Pancreas (tissue), 10 donors: ENCODE data around the gene RPS21. TPM values are rescaled to one million over a fixed set of nuclear protein-coding genes. Genes with fewer than 3 reads are reported as not detected.

Source experiments
- ATAC-seq, 4 donors: fragments of 200-7000 bp; cut with Tn5 transposase; one replicate each; pipeline versions ENCODE4 v1.8.0 to v1.9.1; 2020; ENCODE audit warnings: mild to moderate bottlenecking in 4 of 4, moderate library complexity in 4 of 4
- DNase-seq, 6 donors: peaks; one replicate each; pipeline ENCODE4 v3.0.0-alpha.2; 2020
- FAIRE-seq: peaks from 2 replicates; lab custom pipeline; 2012; peaks lifted over from hg19 to GRCh38; lab: Jason Lieb, UNC
- H3K27ac ChIP-seq, 4 donors: fragments of 200-600 bp; sonication (generic); 1 replicate in 3 of 4; 2 replicates in 1 of 4; pipeline versions ENCODE4 v1.5.0 to v1.8.0; 2020
- H3K27me3 ChIP-seq, 4 donors: fragments of 200-600 bp; one replicate each; pipeline ENCODE4 v1.8.0; 2021
- H3K36me3 ChIP-seq, 3 donors: fragments of 200-600 bp; sonication (generic) in 1 of 3; one replicate each; pipeline versions ENCODE4 v1.5.0 to v1.8.0; 2020 to 2021
- H3K4me1 ChIP-seq, 3 donors: fragments of 200-600 bp; one replicate each; pipeline ENCODE4 v1.8.0; 2021
- H3K4me3 ChIP-seq, 4 donors: fragments of 200-600 bp; sonication (generic) in 2 of 4; one replicate each; pipeline versions ENCODE4 v1.5.0 to v1.8.0; 2020 to 2021
- H3K9me3 ChIP-seq, 4 donors: fragments of 200-600 bp; one replicate each; pipeline ENCODE4 v1.8.0; 2021
- WGBS, 2 donors: extraction: QIAGEN DNeasy Blood & Tissue Kit; methylation state at CpG; one replicate each; pipeline ENCODE4 v1.1.7; 2013; 5-methylcytosine and 5-hydroxymethylcytosine counted together
- intact Hi-C, 3 donors: fragments of 100-400 bp; cut with DNase I; formaldehyde crosslinking; loops; one replicate each; pipeline versions ENCODE4 v1.11.1 to v1.14.2; 2022
- polyA plus RNA-seq, 2 donors: library from polyadenylated mRNA; stranded (reverse); fragments of 200-250 nt; gene quantifications; one replicate each; pipeline ENCODE4 v1.2.3, GENCODE V29; 2013
- total RNA-seq, 6 donors: library from RNA; stranded (reverse); fragmentation: NEBNext Ultra II Directional in 4 of 6; extraction: Animal tissue kit (Norgen Biotek cat#: 25700) in 4 of 6; gene quantifications; one replicate each; pipeline versions ENCODE4 v1.2.1 to v1.2.4, GENCODE V29; 2021 to 2023
- TF ChIP-seq, protein P1 (sequence below), 4 donors: fragments of 200-600 bp; sonication (generic) in 3 of 4; IDR thresholded peaks; one replicate each; pipeline versions ENCODE4 v1.5.0 to v1.8.0; 2021; ENCODE audit warnings: antibody characterized with exemption in 4 of 4
- donor health status: healthy with polysubstance abuse.
- donor health status: DM: no; HTN: no; CAD: no; lungs with moderate emphysema.
- donor health status: DM: no; HTN: no; CAD: no.
- donor health status: control.
- donor health status: control.
- donor health status: Bipolar disorder and iron deficiency.
- donor health status: DM: yes; HTN: yes; CAD: no.
- donor health status: DM: no; HTN: no; CAD: no.
- donor health status: DM: no; HTN: no; CAD: no.
- donor health status: DM: yes; HTN: yes; CAD: no.

The RPS21 gene
- total and polyA plus RNA-seq, 8 donors = 662 to 2,141 (median 973) TPM

DNA sequence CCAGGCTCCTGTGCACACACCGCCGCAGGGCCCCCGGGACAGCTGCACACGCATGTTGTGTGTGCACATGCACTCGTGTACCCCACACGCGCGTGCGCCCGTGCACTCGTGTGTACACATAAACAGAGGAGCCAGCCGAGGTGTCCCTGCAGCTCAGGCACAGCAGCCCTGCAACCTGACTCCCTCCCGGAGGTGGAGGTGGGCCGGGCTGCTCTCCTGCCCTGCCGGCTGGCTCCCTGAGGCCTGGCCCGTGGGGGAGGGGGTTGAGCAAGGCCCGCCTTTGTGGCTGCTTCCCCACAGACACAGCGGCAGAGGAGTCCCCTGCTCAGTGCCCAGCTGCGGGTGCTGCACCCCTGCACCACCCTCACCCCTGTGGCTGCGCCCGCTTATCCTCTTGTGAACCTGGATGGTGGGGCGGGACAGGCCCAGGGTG is 39.8 kb downstream of the RPS21 start:
- Histone ChIP-seq H3K27ac (peak overlapping the region; percentile 44 to 85 (median 68)), H3K27me3 (no peaks in the 10 kb centered on the region), H3K36me3 (no peaks in the 10 kb centered on the region), H3K9me3 (no peaks in the 10 kb centered on the region), H3K4me1 (peaks cover 10 to 16% (median 14%) of the 10 kb centered on the region in 3 donors), H3K4me3 (peak overlapping the region in 2 of 4 donors; percentile 13 to 42)
- WGBS, 2 donors = 17 to 26% methylated on average over 18 to 22 of the region's 22 CpGs
- intact Hi-C loops = no loop called here
- TF ChIP-seq, protein P1, sequence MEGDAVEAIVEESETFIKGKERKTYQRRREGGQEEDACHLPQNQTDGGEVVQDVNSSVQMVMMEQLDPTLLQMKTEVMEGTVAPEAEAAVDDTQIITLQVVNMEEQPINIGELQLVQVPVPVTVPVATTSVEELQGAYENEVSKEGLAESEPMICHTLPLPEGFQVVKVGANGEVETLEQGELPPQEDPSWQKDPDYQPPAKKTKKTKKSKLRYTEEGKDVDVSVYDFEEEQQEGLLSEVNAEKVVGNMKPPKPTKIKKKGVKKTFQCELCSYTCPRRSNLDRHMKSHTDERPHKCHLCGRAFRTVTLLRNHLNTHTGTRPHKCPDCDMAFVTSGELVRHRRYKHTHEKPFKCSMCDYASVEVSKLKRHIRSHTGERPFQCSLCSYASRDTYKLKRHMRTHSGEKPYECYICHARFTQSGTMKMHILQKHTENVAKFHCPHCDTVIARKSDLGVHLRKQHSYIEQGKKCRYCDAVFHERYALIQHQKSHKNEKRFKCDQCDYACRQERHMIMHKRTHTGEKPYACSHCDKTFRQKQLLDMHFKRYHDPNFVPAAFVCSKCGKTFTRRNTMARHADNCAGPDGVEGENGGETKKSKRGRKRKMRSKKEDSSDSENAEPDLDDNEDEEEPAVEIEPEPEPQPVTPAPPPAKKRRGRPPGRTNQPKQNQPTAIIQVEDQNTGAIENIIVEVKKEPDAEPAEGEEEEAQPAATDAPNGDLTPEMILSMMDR (IDR thresholded peaks at IDR 0.05) = no peak
- FAIRE-seq = no peak
- peak; percentile 50 to 76 (median 64) for ATAC-seq
- peak; percentile 45 to 87 (median 66) for DNase-seq

DNA sequence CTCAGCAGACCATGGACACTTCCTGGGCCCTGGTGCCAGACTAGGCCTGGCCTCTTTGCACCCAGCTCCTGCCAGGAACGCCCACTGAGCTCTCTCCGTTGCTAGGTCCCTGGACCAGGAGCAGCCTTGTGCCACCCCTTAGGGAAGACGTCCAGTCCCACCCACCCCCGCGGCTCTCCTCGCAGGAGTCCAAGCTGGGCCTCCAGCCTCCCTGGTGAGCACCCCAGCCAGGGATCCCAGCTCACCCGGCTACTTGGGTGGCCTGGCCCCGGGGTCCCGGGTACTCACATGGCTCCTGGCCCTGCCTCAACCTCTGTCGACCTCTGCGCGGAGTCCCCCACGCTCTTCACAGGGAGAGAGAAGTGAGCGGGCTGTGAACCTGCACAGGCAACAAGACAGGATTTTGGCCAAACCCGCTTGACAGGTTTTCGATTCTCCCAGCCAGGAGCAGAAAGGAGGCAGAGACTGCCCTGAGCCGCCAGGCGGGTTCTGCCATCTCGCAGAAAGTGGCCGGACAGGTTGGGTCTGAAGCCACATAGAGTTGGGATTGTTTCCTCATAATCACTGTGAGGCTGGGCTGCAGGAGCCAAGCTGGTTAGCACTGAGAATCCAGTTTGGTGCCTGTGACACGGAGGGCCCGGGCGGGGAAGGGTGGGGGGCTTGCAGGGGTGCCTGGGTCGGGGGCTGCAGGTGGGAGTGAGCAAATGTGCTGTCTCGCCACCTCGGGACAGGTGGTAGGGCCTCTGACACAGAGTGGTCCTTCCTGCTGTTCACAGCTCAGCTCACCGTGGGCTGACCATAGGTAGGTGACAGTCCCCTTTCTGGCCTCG is 40.5 kb downstream of the RPS21 start, which contains the start of gene RBBP8NL:
Gene RBBP8NL (minus strand): TSS at position 368 of the 830 bp plus-strand sequence. CDS start 7,892 bp downstream, outside the sequence.
- FAIRE-seq (no peak), ATAC-seq (peak; percentile 89 to 94 (median 93)), DNase-seq (peak; percentile 86 to 97 (median 94))
- H3K36me3 ChIP-seq = no peaks in the 10 kb centered on the region
- TF ChIP-seq, protein P1 (IDR thresholded peaks at IDR 0.05) = peak in 2 of 4 donors; percentile 21 to 32
- H3K27ac ChIP-seq = peak within 1 kb of the TSS; percentile 44 to 85 (median 76)
- no peaks in the 10 kb centered on the region for H3K27me3 ChIP-seq
- H3K4me1 ChIP-seq = peaks cover 10 to 16% (median 14%) of the 10 kb centered on the region in 3 donors
- peak within 1 kb of the TSS in 2 of 4 donors; percentile 13 to 42 for H3K4me3 ChIP-seq
- WGBS, 2 donors = 16 to 19% methylated on average over 28 of the region's 28 CpGs
- no peaks in the 10 kb centered on the region for H3K9me3 ChIP-seq
- intact Hi-C loops = no loop called here

DNA sequence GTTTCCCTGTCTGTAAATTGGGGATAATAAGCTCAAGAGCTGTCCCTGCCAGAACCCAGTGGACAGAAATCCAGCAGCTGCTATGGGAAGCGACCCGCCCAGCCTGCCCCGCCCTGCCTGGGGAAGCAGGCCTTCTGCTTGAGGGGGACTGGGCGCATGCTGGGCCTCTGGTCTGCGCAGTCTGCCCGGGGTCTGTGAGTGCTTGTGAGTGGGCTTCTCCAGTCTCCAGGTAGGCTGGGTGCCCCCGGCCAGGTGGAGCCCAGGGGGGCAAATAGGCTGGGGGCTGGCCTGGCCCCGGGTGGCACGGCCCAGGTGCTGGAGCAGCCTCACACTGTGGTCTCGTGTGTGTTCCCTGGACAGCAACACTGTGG is 41.1 kb downstream of the RPS21 start:
- FAIRE-seq = no peak
- WGBS, 2 donors = 73 to 77% methylated on average over 9 to 10 of the region's 10 CpGs
- Histone ChIP-seq H3K27me3 (no peaks in the 10 kb centered on the region), H3K9me3 (no peaks in the 10 kb centered on the region), H3K36me3 (no peaks in the 10 kb centered on the region), H3K27ac (peak overlapping the region; percentile 44 to 85 (median 76)), H3K4me3 (peak overlapping the region in 1 of 4 donors; percentile 13), H3K4me1 (peaks cover 10 to 16% (median 14%) of the 10 kb centered on the region in 3 donors)
- TF ChIP-seq, protein P1 (IDR thresholded peaks at IDR 0.05) = no peak
- ATAC-seq = peak in 1 of 4 donors; percentile 2
- DNase-seq = peak in 1 of 6 donors; percentile 72
- intact Hi-C loops = no loop called here

DNA sequence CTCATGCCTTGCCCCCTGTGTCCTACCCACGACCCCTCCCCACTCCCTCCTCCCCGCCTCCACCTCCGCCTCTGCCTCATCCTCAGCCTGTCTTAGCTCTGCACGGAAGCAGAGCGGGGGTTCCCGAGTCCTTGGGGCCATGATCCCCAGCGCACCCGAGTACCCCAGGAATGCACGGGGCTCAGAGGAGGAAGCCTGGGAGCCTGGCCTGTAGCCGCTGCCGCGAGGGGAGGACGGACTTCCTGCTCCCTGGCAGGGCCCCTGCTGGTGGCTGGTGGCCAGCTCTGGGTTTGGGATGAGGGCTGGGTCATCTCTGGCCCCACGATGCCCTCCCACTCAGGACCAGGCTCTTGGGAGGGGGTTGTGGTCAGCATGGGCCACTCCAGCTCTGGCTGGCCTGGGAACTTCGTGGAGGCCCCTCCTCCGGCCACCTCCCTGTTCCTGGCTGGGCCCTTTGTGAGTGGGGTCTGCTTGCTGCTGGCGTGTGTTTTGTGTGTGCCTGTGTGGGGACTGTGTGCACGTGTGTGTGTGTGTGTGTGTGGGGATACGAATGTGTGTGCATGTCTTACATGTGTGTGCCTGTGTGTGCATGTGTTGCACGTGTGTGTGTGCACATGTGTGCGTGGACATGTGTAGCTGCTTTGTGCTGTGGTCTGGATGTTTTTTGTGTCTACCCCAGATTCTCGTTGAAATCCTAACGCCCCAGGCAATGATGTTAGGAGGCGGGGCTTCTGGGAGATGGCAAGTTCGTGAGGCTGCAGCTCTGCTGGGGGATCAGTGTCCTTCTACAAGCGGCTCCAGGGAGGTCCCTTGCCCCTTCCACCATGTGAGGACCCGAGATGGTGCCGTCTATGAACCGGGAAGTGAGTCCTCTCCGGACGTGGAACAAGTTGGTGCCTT is 41.7 kb downstream of the RPS21 start:
- peaks cover 10 to 16% (median 14%) of the 10 kb centered on the region in 3 donors for H3K4me1 ChIP-seq
- no peak for FAIRE-seq
- H3K36me3 ChIP-seq = no peaks in the 10 kb centered on the region
- DNase-seq = peak in 1 of 6 donors; percentile 82
- H3K27ac ChIP-seq = peak overlapping the region in 3 of 4 donors; percentile 44 to 85 (median 70)
- TF ChIP-seq, protein P1 (IDR thresholded peaks at IDR 0.05) = no peak
- no peak overlapping the region for H3K4me3 ChIP-seq
- no peaks in the 10 kb centered on the region for H3K27me3 ChIP-seq
- 70 to 78% methylated on average over 31 of the region's 31 CpGs for WGBS, 2 donors
- intact Hi-C loops = no loop called here
- no peaks in the 10 kb centered on the region for H3K9me3 ChIP-seq
- no peak for ATAC-seq
